ENCODE measurements around the gene RAB38. TPM values are rescaled to one million over a fixed set of nuclear protein-coding genes. Genes with fewer than 3 reads are reported as not detected.

The RAB38 gene
- total RNA-seq, 1 donor: 1.1 TPM

DNA sequence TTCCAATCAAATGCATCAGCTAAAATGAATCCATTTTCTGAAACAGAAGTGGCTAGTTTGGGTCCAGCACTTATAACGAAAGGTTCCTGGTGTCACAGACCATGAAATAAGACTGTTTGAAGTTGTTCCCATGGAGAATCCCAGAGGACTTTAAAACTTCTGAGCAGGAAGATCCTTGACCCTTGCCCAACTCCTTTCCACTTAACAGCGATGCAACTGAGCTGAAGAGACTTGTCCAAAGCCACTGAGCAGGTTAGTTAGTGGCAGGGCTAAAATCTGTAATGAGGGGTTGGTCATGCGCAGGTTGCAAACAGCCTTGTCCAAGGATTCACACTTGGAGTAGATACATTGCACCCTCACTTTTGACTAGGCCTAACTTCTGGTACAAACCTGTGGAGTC lies 1.3 kb downstream of the RAB38 start:
- peaks cover 16% of the 10 kb centered on the region for H3K4me1 ChIP-seq (ENCODE audit: insufficient read depth, low read length)
- peak overlapping the region; percentile 42 for H3K27ac ChIP-seq (ENCODE audit: low read depth, low read length)
- H3K27me3 ChIP-seq (ENCODE audit: insufficient read depth, low read length): no peaks in the 10 kb centered on the region
- H3K79me2 ChIP-seq (ENCODE audit: insufficient read depth, low read length): no peaks in the 10 kb centered on the region
- H3K4me2 ChIP-seq (ENCODE audit: insufficient read depth, low read length): peak overlapping the region; percentile 86
- H3K4me3 ChIP-seq (ENCODE audit: insufficient read depth, low read length): no peak overlapping the region
- peak overlapping the region; percentile 29 for H2AFZ ChIP-seq (ENCODE audit: low read length)
- H3K36me3 ChIP-seq (ENCODE audit: insufficient read depth, low read length): no peaks in the 10 kb centered on the region
- no peak for DNase-seq (ENCODE audit: insufficient read length, low spot score, missing footprints)
- H4K20me1 ChIP-seq (ENCODE audit: insufficient read depth, low read length): no peaks in the 10 kb centered on the region
- TF ChIP-seq, protein P1, sequence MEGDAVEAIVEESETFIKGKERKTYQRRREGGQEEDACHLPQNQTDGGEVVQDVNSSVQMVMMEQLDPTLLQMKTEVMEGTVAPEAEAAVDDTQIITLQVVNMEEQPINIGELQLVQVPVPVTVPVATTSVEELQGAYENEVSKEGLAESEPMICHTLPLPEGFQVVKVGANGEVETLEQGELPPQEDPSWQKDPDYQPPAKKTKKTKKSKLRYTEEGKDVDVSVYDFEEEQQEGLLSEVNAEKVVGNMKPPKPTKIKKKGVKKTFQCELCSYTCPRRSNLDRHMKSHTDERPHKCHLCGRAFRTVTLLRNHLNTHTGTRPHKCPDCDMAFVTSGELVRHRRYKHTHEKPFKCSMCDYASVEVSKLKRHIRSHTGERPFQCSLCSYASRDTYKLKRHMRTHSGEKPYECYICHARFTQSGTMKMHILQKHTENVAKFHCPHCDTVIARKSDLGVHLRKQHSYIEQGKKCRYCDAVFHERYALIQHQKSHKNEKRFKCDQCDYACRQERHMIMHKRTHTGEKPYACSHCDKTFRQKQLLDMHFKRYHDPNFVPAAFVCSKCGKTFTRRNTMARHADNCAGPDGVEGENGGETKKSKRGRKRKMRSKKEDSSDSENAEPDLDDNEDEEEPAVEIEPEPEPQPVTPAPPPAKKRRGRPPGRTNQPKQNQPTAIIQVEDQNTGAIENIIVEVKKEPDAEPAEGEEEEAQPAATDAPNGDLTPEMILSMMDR (IDR thresholded peaks at IDR 0.05; ENCODE audit: extremely low read depth, low read depth, low read length): no peak
- no peaks in the 10 kb centered on the region for H3K9me3 ChIP-seq (ENCODE audit: low read depth, low read length)

DNA sequence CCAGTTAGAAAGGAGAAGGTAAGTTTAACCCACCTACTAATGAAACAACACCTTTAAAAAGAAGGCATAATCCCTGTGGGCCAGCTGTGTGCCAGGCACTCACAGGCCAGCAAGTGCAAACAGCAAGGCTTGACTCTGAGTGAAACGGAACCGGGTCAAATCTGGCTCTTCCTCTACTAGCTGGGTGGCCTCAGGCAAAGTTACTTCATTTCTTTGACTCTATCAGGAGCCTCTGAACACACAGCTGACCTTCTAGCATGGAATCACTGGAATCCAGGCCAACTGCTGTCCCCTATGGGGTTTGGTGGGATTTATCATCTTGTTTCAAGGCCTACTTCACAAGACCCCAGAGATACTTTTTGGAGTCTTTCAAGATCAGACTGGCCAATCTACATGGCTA lies 3.3 kb downstream of the RAB38 start:
- H3K4me2 ChIP-seq (ENCODE audit: insufficient read depth, low read length): no peak overlapping the region
- no peaks in the 10 kb centered on the region for H3K79me2 ChIP-seq (ENCODE audit: insufficient read depth, low read length)
- TF ChIP-seq, protein P1 (IDR thresholded peaks at IDR 0.05; ENCODE audit: extremely low read depth, low read depth, low read length): no peak
- no peak overlapping the region for H3K4me3 ChIP-seq (ENCODE audit: insufficient read depth, low read length)
- DNase-seq (ENCODE audit: insufficient read length, low spot score, missing footprints): no peak
- no peak overlapping the region for H3K27ac ChIP-seq (ENCODE audit: low read depth, low read length)
- H2AFZ ChIP-seq (ENCODE audit: low read length): no peak overlapping the region
- H3K9me3 ChIP-seq (ENCODE audit: low read depth, low read length): no peaks in the 10 kb centered on the region
- no peaks in the 10 kb centered on the region for H3K36me3 ChIP-seq (ENCODE audit: insufficient read depth, low read length)
- no peaks in the 10 kb centered on the region for H4K20me1 ChIP-seq (ENCODE audit: insufficient read depth, low read length)
- H3K4me1 ChIP-seq (ENCODE audit: insufficient read depth, low read length): peaks cover 4% of the 10 kb centered on the region
- no peaks in the 10 kb centered on the region for H3K27me3 ChIP-seq (ENCODE audit: insufficient read depth, low read length)

DNA sequence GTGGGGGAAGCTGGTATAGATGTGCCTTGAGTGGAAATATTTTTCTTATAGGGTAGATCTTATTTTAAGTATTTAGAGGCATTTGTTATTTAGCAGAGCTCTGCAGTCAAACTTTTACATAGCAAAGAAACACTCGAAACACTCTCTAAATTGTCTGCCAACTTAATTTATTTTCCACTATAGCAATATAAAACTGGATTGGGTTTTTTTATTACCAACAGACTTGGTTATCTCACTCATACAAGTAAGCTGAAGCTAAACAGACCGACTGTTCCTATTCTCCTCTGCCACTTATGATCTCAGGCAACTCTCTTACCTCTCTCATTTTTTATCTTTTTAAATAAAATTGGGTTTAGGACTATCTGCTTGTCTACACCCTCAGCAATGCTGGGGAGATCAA lies 4.6 kb downstream of the RAB38 start:
- no peaks in the 10 kb centered on the region for H3K27me3 ChIP-seq (ENCODE audit: insufficient read depth, low read length)
- H3K79me2 ChIP-seq (ENCODE audit: insufficient read depth, low read length): no peaks in the 10 kb centered on the region
- H3K36me3 ChIP-seq (ENCODE audit: insufficient read depth, low read length): no peaks in the 10 kb centered on the region
- no peak overlapping the region for H3K4me3 ChIP-seq (ENCODE audit: insufficient read depth, low read length)
- no peaks in the 10 kb centered on the region for H4K20me1 ChIP-seq (ENCODE audit: insufficient read depth, low read length)
- DNase-seq (ENCODE audit: insufficient read length, low spot score, missing footprints): no peak
- no peak overlapping the region for H2AFZ ChIP-seq (ENCODE audit: low read length)
- TF ChIP-seq, protein P1 (IDR thresholded peaks at IDR 0.05; ENCODE audit: extremely low read depth, low read depth, low read length): no peak
- no peaks in the 10 kb centered on the region for H3K9me3 ChIP-seq (ENCODE audit: low read depth, low read length)
- H3K27ac ChIP-seq (ENCODE audit: low read depth, low read length): no peak overlapping the region
- peaks cover 4% of the 10 kb centered on the region for H3K4me1 ChIP-seq (ENCODE audit: insufficient read depth, low read length)
- no peak overlapping the region for H3K4me2 ChIP-seq (ENCODE audit: insufficient read depth, low read length)

DNA sequence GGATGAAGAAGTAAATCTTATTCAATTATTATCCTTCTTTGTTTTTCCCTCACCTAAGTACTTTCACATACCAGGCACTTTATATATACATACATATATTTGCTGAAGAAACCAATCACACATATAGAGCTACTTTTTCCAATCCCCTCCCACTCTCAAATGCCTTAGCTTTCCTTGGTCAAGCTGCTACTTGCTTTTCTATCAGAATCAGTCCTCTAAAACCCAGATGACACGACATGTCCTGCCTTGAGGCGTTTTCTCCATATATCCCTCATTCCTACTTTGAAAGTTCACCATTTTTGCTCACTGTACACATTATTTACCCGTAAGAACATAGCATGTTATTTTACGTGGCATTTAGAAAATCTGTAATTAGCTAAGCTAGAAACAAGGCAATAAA lies 5.4 kb downstream of the RAB38 start:
- Histone ChIP-seq H4K20me1 (ENCODE audit: insufficient read depth, low read length) (no peaks in the 10 kb centered on the region), H3K36me3 (ENCODE audit: insufficient read depth, low read length) (no peaks in the 10 kb centered on the region), H2AFZ (ENCODE audit: low read length) (no peak overlapping the region), H3K4me3 (ENCODE audit: insufficient read depth, low read length) (no peak overlapping the region), H3K27me3 (ENCODE audit: insufficient read depth, low read length) (no peaks in the 10 kb centered on the region), H3K9me3 (ENCODE audit: low read depth, low read length) (no peaks in the 10 kb centered on the region), H3K79me2 (ENCODE audit: insufficient read depth, low read length) (no peaks in the 10 kb centered on the region), H3K4me1 (ENCODE audit: insufficient read depth, low read length) (peaks cover 4% of the 10 kb centered on the region), H3K27ac (ENCODE audit: low read depth, low read length) (no peak overlapping the region), H3K4me2 (ENCODE audit: insufficient read depth, low read length) (no peak overlapping the region)
- no peak for DNase-seq (ENCODE audit: insufficient read length, low spot score, missing footprints)
- TF ChIP-seq, protein P1 (IDR thresholded peaks at IDR 0.05; ENCODE audit: extremely low read depth, low read depth, low read length): no peak

Data from osteoblast (primary cell).